K562 treated with DMSO at 1 percent for 4 hours (cell line): ENCODE results near the gene SUPT3H. TPM values are rescaled to one million over a fixed set of nuclear protein-coding genes. Genes with fewer than 3 reads are reported as not detected.

Experiments used
- total RNA-seq: library from RNA; unstranded; fragments of 300-600 nt; gene quantifications from 2 replicates; pipeline ENCODE4 v1.2.3, GENCODE V29; 2022; ENCODE audit not compliant: insufficient read depth

The SUPT3H gene
- 11.5 and 22.8 TPM in 2 replicates for total RNA-seq

GRCh38 chr6:45377554-45378333 is at the start of gene SUPT3H:
Gene SUPT3H, minus strand, starts transcription at chr6:45377934.

GRCh38 chr6:45327956-45328522 is 49.7 kb downstream of the SUPT3H start, which contains the start of gene RUNX2:
Gene RUNX2, plus strand, starts transcription at chr6:45328330. Its CDS starts 397 bp downstream, at chr6:45328727.

Other genes starting within 250 kb of the SUPT3H start
- gene RUNX2, start 49.6 kb downstream of the SUPT3H start, total RNA-seq = 2.3 and 3.1 TPM in 2 replicates